NT2/D1 (cell line): ENCODE data around the gene GTPBP8.
"Not testable (repeated sequence)": the region's sequence is repeated elsewhere in the genome, so short reads cannot be mapped to it uniquely, and the experiment has no call there.

Experiments
- DNase-seq: peaks from one replicate; pipeline ENCODE4 v3.0.0-alpha.2; 2011; ENCODE audit warnings: low read depth, low spot score
- H3K27me3 ChIP-seq: 2 replicates; pipeline ENCODE4 v1.6.0; 2011; ENCODE audit warnings: mild to moderate bottlenecking; ENCODE audit not compliant: insufficient read length, insufficient read depth
- H3K36me3 ChIP-seq: 2 replicates; pipeline ENCODE4 v1.6.1; 2011; ENCODE audit warnings: mild to moderate bottlenecking, low read length, mixed read lengths; ENCODE audit not compliant: insufficient read depth, insufficient read length
- H3K4me1 ChIP-seq: 2 replicates; pipeline ENCODE4 v1.5.1; 2011; ENCODE audit not compliant: insufficient read depth, insufficient read length
- H3K4me3 ChIP-seq: 2 replicates; pipeline ENCODE4 v1.5.1; 2011; ENCODE audit warnings: low read depth; ENCODE audit not compliant: insufficient read length
- H3K9ac ChIP-seq: 2 replicates; pipeline ENCODE4 v1.6.0; 2011; ENCODE audit warnings: low read depth; ENCODE audit not compliant: insufficient read length
- H3K9me3 ChIP-seq: 2 replicates; pipeline ENCODE4 v1.5.1; 2011; ENCODE audit warnings: mild to moderate bottlenecking, low read length; ENCODE audit not compliant: insufficient read depth
- SUZ12 ChIP-seq: IDR thresholded peaks from 2 replicates; pipeline ENCODE4 v1.6.1; 2011; ENCODE audit not compliant: insufficient read length, insufficient read depth; ENCODE audit errors: extremely low read depth
- YY1 ChIP-seq: IDR thresholded peaks from 2 replicates; pipeline ENCODE4 v1.6.1; 2011; ENCODE audit not compliant: insufficient read length, insufficient read depth
- ZNF274 ChIP-seq: IDR thresholded peaks from 2 replicates; pipeline ENCODE4 v1.6.1; 2011; ENCODE audit warnings: mild to moderate bottlenecking, low read depth, low read length

The GTPBP8 gene

DNA sequence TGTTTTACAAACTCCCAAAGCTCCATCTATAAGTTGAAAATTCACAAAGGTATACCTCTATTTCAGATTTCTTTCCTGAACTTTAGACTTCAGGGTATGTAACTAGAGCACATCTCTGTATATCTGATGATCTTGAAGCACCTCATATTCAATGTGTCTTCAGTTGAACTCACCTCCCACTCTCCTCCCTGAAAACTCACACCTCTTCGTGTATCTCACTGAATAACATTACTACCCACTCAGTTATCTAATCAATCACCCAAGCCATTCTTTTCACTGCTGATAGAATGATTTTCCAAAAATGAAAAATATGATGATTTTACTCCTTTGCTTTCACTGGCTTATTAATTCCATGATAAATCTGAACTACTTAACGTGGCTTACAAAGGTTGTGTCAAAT is 52.9 kb downstream of the GTPBP8 start:
- Histone ChIP-seq H3K27me3 (no peaks in the 10 kb centered on the region), H3K9ac (no peak overlapping the region), H3K36me3 (no peaks in the 10 kb centered on the region), H3K4me1 (no peaks in the 10 kb centered on the region), H3K9me3 (peaks cover 6% of the 10 kb centered on the region; the same call in 1 of the 2 replicates), H3K4me3 (no peak overlapping the region)
- DNase-seq = no peak
- TF ChIP-seq SUZ12 (no peak), YY1 (no peak), ZNF274 (no peak)

DNA sequence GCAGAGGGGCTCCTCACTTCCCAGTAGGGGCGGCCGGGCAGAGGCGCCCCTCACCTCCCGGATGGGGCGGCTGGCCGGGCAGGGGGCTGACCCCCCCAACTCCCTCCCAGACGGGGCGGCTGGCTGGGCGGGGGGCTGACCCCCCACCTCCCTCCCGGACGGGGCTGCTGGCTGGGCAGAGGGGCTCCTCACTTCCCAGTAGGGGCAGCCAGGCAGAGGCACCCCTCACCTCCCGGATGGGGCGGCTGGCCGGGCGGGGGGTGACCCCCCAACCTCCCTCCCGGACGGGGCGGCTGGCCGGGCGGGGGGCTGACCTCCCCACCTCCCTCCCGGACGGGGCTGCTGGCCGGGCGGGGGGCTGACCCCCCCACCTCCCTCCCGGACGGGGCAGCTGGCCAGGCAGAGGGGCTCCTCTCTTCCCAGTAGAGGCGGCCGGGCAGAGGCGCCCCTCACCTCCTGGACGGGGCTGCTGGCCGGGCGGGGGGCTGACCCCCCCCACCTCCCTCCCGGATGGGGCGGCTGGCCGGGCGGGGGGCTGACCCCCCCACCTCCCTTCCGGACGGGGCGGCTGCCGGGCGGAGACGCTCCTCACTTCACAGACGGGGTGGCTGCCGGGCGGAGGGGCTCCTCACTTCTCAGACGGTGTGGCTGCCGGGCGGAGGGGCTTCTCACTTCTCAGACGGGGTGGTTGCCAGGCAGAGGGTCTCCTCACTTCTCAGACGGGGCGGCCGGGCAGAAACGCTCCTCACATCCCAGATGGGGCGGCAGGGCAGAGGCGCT is 55.6 kb downstream of the GTPBP8 start:
- not testable (repeated sequence) for H3K9me3 ChIP-seq, H3K36me3 ChIP-seq, H3K27me3 ChIP-seq, H3K9ac ChIP-seq, H3K4me3 ChIP-seq, H3K4me1 ChIP-seq, DNase-seq

DNA sequence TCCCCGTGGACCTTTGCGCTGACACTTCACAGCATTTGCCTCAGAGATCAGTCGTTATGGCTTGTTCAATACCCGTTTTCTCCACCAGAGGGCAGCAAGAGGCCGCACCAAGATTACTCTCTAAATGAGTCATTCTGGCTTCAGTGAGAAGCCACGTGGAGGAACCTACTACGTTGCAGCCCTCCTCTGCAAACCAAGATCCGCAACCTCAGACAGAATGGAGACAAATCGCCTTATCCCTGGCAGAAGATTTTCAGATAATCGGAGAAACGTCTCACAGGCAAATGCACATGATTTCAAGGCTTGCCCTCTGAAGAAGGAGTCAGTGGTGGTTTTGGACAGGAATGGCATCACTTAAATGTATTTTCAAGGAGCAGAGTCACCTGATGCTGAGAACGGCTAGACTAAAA is 60.5 kb downstream of the GTPBP8 start:
- Histone ChIP-seq H3K9ac (no peak overlapping the region), H3K4me1 (no peaks in the 10 kb centered on the region), H3K27me3 (peaks cover 4% of the 10 kb centered on the region), H3K4me3 (no peak overlapping the region), H3K9me3 (no peaks in the 10 kb centered on the region), H3K36me3 (no peaks in the 10 kb centered on the region)
- peak; percentile 75 for DNase-seq
- no peak for TF ChIP-seq SUZ12
- no peak for TF ChIP-seq YY1
- TF ChIP-seq ZNF274 = no peak
